Body of pancreas (tissue), 4 donors: Measurements from ENCODE around the gene DVL1.

Experiments used
- POLR2A ChIP-seq, 3 donors: fragments of 450-650 bp; IDR thresholded peaks; one replicate each; pipeline ENCODE4 v1.6.1; 2016; ENCODE audit warnings: antibody characterized with exemption in 3 of 3, mild to moderate bottlenecking in 2 of 3
- TF ChIP-seq, protein P1 (sequence below), 7 experiments: fragments of 450-650 bp in 4 of 7; fragments of 200-600 bp in 3 of 7; sonication (generic) in 3 of 7; IDR thresholded peaks; one replicate each; pipeline ENCODE4 v1.5.1; 2016 to 2019; ENCODE audit warnings: antibody characterized with exemption in 7 of 7

DNA sequence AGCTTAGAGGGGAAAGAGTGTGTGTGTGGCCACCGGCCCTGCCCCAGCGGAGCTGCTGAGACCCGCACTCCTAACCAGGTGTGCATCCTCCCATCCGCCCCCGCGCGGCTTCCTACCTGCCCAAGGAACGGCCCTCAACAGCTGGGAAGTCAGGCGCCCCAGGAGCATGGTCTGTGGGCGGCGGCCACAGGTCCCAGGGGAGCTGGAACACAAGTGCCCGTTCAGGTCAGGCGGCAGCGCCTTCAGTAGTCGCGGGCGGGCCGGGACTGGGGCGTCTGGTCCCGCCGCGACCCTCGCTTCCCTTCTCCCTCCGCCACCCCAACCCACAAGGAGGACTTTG lies 25.3 kb upstream of the DVL1 start:
- TF ChIP-seq, protein P1, sequence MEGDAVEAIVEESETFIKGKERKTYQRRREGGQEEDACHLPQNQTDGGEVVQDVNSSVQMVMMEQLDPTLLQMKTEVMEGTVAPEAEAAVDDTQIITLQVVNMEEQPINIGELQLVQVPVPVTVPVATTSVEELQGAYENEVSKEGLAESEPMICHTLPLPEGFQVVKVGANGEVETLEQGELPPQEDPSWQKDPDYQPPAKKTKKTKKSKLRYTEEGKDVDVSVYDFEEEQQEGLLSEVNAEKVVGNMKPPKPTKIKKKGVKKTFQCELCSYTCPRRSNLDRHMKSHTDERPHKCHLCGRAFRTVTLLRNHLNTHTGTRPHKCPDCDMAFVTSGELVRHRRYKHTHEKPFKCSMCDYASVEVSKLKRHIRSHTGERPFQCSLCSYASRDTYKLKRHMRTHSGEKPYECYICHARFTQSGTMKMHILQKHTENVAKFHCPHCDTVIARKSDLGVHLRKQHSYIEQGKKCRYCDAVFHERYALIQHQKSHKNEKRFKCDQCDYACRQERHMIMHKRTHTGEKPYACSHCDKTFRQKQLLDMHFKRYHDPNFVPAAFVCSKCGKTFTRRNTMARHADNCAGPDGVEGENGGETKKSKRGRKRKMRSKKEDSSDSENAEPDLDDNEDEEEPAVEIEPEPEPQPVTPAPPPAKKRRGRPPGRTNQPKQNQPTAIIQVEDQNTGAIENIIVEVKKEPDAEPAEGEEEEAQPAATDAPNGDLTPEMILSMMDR (IDR thresholded peaks at IDR 0.05): no peak
- TF ChIP-seq POLR2A (IDR thresholded peaks at IDR 0.05): no peak
